MM.1S (cell line): Measurements from ENCODE around the gene C1QTNF3.

Experiments
- DNase-seq: peaks from one replicate; pipeline ENCODE4 v3.0.0-alpha.2; 2015
- H2AFZ ChIP-seq: fragments of 300-600 bp; sonication (generic); 2 replicates; pipeline ENCODE4 v1.6.0; 2016; ENCODE audit warnings: antibody characterized with exemption, low read length
- H3F3A ChIP-seq: fragments of 300-600 bp; sonication (generic); 2 replicates; pipeline ENCODE4 v1.6.1; 2016; ENCODE audit warnings: mild to moderate bottlenecking, antibody characterized with exemption, low read length, moderate library complexity, mixed read lengths; ENCODE audit not compliant: insufficient read depth
- H3K27ac ChIP-seq: fragments of 300-600 bp; sonication (generic); 2 replicates; pipeline ENCODE4 v1.5.1; 2016; ENCODE audit warnings: mild to moderate bottlenecking, low read length
- H3K27me3 ChIP-seq: fragments of 300-600 bp; sonication (generic); replicated peaks from 2 replicates; pipeline ENCODE4 v1.6.0; 2016; ENCODE audit warnings: low read length; ENCODE audit not compliant: insufficient read depth
- H3K36me3 ChIP-seq: fragments of 300-600 bp; sonication (generic); replicated peaks from 2 replicates; pipeline ENCODE4 v1.6.1; 2016; ENCODE audit warnings: mild to moderate bottlenecking, low read length, mixed read lengths; ENCODE audit not compliant: insufficient read depth
- H3K4me1 ChIP-seq: fragments of 300-600 bp; sonication (generic); 2 replicates; pipeline ENCODE4 v1.6.1; 2016; ENCODE audit warnings: low read length, mixed read lengths
- H3K4me2 ChIP-seq: fragments of 300-600 bp; sonication (generic); 2 replicates; pipeline ENCODE4 v1.6.0; 2016; ENCODE audit warnings: low read depth, low read length
- H3K4me3 ChIP-seq: fragments of 300-600 bp; sonication (generic); 2 replicates; pipeline ENCODE4 v1.5.1; 2016; ENCODE audit warnings: low read length, mixed read lengths
- H3K79me2 ChIP-seq: fragments of 300-600 bp; sonication (generic); 2 replicates; pipeline ENCODE4 v1.6.1; 2016; ENCODE audit warnings: mixed run types, low read length, mixed read lengths
- H3K9ac ChIP-seq: fragments of 300-600 bp; sonication (generic); 2 replicates; pipeline ENCODE4 v1.6.1; 2016; ENCODE audit warnings: low read length, mixed read lengths
- H3K9me2 ChIP-seq: fragments of 300-600 bp; sonication (generic); replicated peaks from 2 replicates; pipeline ENCODE4 v1.6.1; 2016; ENCODE audit warnings: mild to moderate bottlenecking, low read length, mixed read lengths; ENCODE audit not compliant: insufficient read depth
- H3K9me3 ChIP-seq: fragments of 300-600 bp; sonication (generic); replicated peaks from 2 replicates; pipeline ENCODE4 v1.6.1; 2016; ENCODE audit warnings: mild to moderate bottlenecking, low read length, mixed read lengths; ENCODE audit not compliant: insufficient read depth
- H4K20me1 ChIP-seq: fragments of 300-600 bp; sonication (generic); 2 replicates; pipeline ENCODE4 v1.6.1; 2016; ENCODE audit warnings: mild to moderate bottlenecking, low read length, moderate library complexity, mixed read lengths; ENCODE audit not compliant: insufficient read depth
- EZH2 ChIP-seq: fragments of 300-600 bp; sonication (generic); optimal IDR thresholded peaks from 2 replicates; pipeline ENCODE3; 2017; ENCODE audit warnings: low read depth, mild to moderate bottlenecking, antibody characterized with exemption, low read length, mixed read lengths
- EZH2phosphoT487 ChIP-seq: fragments of 300-600 bp; sonication (generic); IDR thresholded peaks from 2 replicates; pipeline ENCODE4 v1.6.1; 2018; ENCODE audit warnings: antibody characterized with exemption, low read length
- TF ChIP-seq, protein P1 (sequence below): fragments of 300-600 bp; sonication (generic); IDR thresholded peaks from 2 replicates; pipeline ENCODE4 v1.5.1; 2016; ENCODE audit warnings: antibody characterized with exemption, low read length, mixed read lengths

C1QTNF3 gene

GRCh38 chr5:34008802-34009201 lies 34.2 kb downstream of the C1QTNF3 start:
- Histone ChIP-seq H4K20me1 (no peaks in the 10 kb centered on the region), H3K9me2 (no peaks in the 10 kb centered on the region), H3K4me1 (peaks cover 8% of the 10 kb centered on the region), H3K9ac (peak overlapping the region; percentile 69), H3K27me3 (no peaks in the 10 kb centered on the region), H3F3A (peaks cover 22% of the 10 kb centered on the region), H3K79me2 (no peaks in the 10 kb centered on the region), H3K27ac (peak overlapping the region; percentile 90), H3K9me3 (no peaks in the 10 kb centered on the region), H3K4me2 (peak overlapping the region; percentile 77), H3K36me3 (no peaks in the 10 kb centered on the region), H3K4me3 (peak overlapping the region; percentile 82), H2AFZ (peak overlapping the region; percentile 87)
- DNase-seq: peak; percentile 30
- no peak for TF ChIP-seq EZH2
- TF ChIP-seq EZH2phosphoT487: no peak
- TF ChIP-seq, protein P1, sequence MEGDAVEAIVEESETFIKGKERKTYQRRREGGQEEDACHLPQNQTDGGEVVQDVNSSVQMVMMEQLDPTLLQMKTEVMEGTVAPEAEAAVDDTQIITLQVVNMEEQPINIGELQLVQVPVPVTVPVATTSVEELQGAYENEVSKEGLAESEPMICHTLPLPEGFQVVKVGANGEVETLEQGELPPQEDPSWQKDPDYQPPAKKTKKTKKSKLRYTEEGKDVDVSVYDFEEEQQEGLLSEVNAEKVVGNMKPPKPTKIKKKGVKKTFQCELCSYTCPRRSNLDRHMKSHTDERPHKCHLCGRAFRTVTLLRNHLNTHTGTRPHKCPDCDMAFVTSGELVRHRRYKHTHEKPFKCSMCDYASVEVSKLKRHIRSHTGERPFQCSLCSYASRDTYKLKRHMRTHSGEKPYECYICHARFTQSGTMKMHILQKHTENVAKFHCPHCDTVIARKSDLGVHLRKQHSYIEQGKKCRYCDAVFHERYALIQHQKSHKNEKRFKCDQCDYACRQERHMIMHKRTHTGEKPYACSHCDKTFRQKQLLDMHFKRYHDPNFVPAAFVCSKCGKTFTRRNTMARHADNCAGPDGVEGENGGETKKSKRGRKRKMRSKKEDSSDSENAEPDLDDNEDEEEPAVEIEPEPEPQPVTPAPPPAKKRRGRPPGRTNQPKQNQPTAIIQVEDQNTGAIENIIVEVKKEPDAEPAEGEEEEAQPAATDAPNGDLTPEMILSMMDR: no peak

DNA sequence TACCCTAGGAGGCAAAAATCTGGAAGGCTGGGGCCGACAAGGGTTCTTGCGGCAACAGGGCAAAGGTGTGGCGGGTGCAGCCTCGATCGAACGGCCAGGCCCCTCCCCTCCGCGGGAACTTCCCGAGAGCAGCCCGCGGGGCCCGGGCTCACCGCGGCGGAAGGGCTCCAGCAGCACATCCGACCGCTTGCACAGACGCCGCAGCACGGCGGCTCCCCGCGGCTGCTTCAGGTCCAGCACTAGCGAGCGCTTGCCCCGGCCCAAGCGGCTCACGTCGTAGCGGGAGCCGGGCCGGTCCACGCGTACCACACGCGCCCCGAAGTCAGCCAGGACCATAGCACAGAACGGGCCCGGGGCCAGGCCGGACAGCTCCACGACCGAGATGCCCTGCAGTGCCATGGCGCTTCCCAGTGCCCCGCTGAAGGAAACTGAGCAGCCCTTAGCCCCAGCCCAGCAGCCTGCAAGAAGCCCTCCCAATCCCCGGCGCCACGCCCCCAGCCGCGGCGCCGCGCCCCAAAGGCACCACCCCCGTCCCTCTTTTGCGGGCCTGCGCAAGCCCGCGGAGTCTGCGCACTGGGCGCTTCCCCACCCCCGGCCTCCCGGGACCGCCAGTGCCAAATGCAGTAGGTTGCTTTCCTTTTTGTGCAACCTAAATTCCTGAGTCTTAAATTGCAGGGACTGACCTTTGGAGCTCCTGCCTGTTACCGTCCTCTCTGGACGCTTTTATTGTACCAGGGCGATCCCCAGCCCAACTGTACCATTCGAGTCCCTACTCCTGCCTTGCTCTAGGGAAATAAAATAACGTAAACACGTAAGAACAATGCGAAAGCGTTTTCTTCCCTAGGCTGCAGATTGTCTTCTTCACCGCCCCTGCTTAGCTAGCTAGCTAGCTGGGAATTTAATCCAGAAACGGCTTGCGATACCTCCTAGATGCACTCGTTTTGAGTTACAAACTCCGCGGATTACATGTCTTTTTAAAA lies 35.1 kb downstream of the C1QTNF3 start, which contains the start of gene AMACR:
Gene AMACR, minus strand, starts transcription at position 430 of the 980 bp plus-strand sequence. Its CDS starts 31 bp downstream, at position 399.
- H3K36me3 ChIP-seq: no peaks in the 10 kb centered on the region
- peak within 1 kb of the TSS; percentile 85 for H3K4me2 ChIP-seq
- no peaks in the 10 kb centered on the region for H3K79me2 ChIP-seq
- peak within 1 kb of the TSS; percentile 82 for H3K4me3 ChIP-seq
- H4K20me1 ChIP-seq: no peaks in the 10 kb centered on the region
- H3F3A ChIP-seq: peaks cover 22% of the 10 kb centered on the region
- DNase-seq: peak; percentile 92
- peaks cover 8% of the 10 kb centered on the region for H3K4me1 ChIP-seq
- H2AFZ ChIP-seq: peak within 1 kb of the TSS; percentile 87
- H3K9me3 ChIP-seq: no peaks in the 10 kb centered on the region
- no peaks in the 10 kb centered on the region for H3K9me2 ChIP-seq
- H3K27me3 ChIP-seq: no peaks in the 10 kb centered on the region
- H3K9ac ChIP-seq: peak within 1 kb of the TSS; percentile 69
- TF ChIP-seq, protein P1: no peak
- TF ChIP-seq EZH2 (no peak), EZH2phosphoT487 (no peak)
- peak within 1 kb of the TSS; percentile 90 for H3K27ac ChIP-seq

- no peaks in the 10 kb centered on the region for H3K27me3 ChIP-seq
- peak overlapping the region; percentile 82 for H3K4me3 ChIP-seq
- peaks cover 22% of the 10 kb centered on the region for H3F3A ChIP-seq
- no peak for DNase-seq
- no peaks in the 10 kb centered on the region for H3K9me2 ChIP-seq
- H3K9me3 ChIP-seq: no peaks in the 10 kb centered on the region
- no peaks in the 10 kb centered on the region for H4K20me1 ChIP-seq
- peak overlapping the region; percentile 69 for H3K9ac ChIP-seq
- no peaks in the 10 kb centered on the region for H3K36me3 ChIP-seq
- H3K79me2 ChIP-seq: no peaks in the 10 kb centered on the region
- peak overlapping the region; percentile 90; the same call in 1 of the 2 replicates for H3K27ac ChIP-seq
- peak overlapping the region; percentile 87 for H2AFZ ChIP-seq
- TF ChIP-seq EZH2phosphoT487 (no peak), EZH2 (no peak)
- TF ChIP-seq, protein P1: no peak
- H3K4me2 ChIP-seq: peak overlapping the region; percentile 85
- peaks cover 8% of the 10 kb centered on the region for H3K4me1 ChIP-seq
Observed at GRCh38 chr5:34007201-34007620, 35.8 kb downstream of the C1QTNF3 start.
